Melanocyte of skin (primary cell): ENCODE measurements around the gene SLCO3A1. TPM values are rescaled to one million over a fixed set of nuclear protein-coding genes. Genes with fewer than 3 reads are reported as not detected.

Source experiments
- total RNA-seq, 2 donors: library from RNA; depleted of rRNA; stranded (reverse); fragments of >200 nt; gene quantifications; 2 replicates each; pipeline ENCODE4 v1.2.3, GENCODE V29; 2012

SLCO3A1 gene
- 1 to 10 TPM; 2.7 to 8.9 TPM for total RNA-seq

DNA sequence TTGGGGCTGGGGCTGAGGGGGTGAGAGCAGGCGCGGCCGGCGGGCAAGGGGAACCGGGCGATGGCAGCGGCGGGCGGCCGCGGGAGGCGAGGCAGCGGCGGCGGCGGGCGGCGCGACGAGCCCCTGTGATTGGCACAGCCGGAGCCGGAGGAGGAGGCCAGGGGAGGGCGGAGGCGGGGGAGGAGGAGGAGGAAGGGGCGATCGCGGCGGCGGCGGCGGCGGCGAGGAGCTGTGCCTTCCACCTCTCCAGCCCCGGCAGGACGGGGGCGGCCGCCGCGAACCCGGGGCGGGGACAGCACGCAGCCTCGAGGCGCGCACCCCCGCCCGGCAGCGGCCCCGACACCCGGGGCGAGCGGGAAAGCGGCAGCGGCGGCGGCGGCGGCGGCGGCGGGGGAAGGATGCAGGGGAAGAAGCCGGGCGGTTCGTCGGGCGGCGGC lies at the start of gene SLCO3A1:
Gene SLCO3A1, plus strand, starts transcription at position 198 of the 437 bp plus-strand sequence.

